HFF-Myc (cell line): Measurements from ENCODE around the gene CDNF.

Experiments used
- DNase-seq: peaks from one replicate; pipeline ENCODE4 v3.0.0-alpha.2; 2011; ENCODE audit warnings: low read depth; ENCODE audit errors: extremely low read depth
- H3K4me3 ChIP-seq: replicated peaks from 2 replicates; pipeline ENCODE4 v1.5.1; 2011; ENCODE audit warnings: low read depth, mild to moderate bottlenecking, control low read depth, low read length
- TF ChIP-seq, protein P1 (sequence below): IDR thresholded peaks from 2 replicates; pipeline ENCODE4 v1.5.1; 2012; ENCODE audit warnings: mild to moderate bottlenecking, low read depth, low read length, control low read depth; ENCODE audit errors: missing control alignments

The CDNF gene

DNA sequence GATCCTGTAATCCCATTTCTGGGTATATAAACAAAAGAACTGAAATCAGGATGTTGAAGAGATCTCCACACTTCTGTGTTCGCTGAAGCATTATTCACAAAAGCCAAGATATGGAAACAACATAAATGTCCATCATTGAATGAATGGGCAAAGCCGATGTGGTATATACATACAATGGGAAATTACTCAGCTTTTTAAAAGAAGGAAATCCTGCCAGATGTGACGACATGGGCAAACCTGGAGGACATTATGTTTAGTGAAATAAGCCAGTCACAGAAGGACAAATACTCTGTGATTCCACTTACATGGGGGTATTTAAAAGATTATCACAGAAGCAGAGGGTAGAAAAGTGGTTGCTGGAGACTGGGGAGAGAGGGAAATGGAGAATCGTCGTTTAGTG lies 39.2 kb downstream of the CDNF start:
- DNase-seq = no peak
- no peak overlapping the region for H3K4me3 ChIP-seq
- TF ChIP-seq, protein P1, sequence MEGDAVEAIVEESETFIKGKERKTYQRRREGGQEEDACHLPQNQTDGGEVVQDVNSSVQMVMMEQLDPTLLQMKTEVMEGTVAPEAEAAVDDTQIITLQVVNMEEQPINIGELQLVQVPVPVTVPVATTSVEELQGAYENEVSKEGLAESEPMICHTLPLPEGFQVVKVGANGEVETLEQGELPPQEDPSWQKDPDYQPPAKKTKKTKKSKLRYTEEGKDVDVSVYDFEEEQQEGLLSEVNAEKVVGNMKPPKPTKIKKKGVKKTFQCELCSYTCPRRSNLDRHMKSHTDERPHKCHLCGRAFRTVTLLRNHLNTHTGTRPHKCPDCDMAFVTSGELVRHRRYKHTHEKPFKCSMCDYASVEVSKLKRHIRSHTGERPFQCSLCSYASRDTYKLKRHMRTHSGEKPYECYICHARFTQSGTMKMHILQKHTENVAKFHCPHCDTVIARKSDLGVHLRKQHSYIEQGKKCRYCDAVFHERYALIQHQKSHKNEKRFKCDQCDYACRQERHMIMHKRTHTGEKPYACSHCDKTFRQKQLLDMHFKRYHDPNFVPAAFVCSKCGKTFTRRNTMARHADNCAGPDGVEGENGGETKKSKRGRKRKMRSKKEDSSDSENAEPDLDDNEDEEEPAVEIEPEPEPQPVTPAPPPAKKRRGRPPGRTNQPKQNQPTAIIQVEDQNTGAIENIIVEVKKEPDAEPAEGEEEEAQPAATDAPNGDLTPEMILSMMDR = no peak

DNA sequence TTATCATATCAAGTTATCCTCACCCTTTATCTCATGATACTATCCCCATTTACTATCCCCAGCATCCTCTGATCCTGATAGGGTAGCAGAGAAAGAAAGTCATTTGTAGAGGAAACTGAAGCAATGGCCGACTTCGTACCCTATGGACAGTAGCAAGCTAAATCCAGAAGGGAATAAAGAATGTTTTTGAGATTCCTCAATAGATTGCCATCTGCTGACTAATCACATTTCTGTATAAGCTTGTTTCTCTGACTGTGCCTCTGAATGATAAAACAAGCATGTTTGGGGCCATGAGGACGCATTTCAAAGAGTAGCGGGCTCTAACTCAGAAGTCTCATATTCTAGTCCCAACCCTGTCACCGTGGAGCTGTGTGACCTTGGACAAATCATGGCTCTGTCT lies 49.9 kb downstream of the CDNF start:
- no peak overlapping the region for H3K4me3 ChIP-seq
- DNase-seq = no peak
- TF ChIP-seq, protein P1 = no peak

DNA sequence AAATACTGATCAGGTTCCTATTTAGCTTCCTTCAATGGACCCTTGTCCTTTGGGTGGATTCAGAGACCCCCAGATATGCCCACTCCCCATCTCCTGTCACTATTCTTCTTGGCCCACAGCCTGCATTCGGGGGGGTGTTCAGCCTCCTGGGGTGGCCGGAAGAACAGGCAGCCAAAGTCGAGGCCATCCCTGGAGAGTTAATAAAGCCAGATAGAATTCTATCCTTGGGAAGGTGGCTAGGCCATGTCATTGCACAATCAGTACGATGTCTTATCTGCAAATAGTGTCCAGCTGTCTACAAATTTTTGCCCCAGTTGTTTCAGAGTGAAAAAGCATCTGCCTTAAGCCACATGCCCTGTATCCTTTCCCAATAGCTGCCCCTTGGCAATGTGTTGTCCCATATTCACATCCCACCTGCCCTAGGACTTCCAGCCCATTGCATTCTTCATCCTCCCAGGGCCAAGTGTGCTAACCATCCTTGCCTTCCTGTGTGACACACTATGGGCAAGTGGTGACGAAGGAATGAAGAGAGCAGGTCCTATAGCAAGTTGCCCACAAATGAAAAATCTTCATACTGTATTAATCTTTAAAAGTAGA lies 53.3 kb downstream of the CDNF start:
- DNase-seq = no peak
- no peak overlapping the region for H3K4me3 ChIP-seq
- TF ChIP-seq, protein P1 = no peak

DNA sequence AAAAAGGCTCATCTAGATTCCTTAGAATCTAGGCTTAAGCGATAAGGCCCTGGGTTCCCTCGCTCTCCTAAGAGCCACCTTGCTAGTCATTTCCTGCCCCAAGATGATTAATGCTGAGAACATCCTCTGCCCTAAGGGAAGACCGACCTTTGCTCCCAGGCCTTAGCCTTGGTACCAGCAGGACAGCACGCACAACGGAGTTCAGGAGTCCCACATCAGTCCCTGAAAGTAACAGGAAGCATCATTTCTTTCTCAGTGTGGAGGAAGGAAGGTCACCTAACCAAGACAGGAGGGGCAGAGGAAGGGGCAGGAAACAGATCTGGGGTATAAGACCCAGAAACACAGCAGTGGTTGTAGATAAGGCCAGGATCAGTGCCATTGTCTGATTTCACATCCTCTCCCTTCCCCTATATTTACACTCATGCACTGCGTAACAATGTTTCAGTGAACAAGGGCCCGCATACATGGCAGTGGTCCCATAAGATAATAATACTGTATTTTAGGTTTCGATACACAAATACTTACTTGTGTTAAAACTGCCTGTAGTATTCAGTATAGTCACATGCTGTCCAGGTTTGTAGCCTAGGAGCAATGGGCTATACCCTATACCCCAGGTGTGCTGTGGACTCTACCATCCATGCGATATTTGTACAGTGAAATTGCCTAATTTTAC lies 55.0 kb downstream of the CDNF start:
- no peak for DNase-seq
- no peak overlapping the region for H3K4me3 ChIP-seq
- TF ChIP-seq, protein P1 = no peak

DNA sequence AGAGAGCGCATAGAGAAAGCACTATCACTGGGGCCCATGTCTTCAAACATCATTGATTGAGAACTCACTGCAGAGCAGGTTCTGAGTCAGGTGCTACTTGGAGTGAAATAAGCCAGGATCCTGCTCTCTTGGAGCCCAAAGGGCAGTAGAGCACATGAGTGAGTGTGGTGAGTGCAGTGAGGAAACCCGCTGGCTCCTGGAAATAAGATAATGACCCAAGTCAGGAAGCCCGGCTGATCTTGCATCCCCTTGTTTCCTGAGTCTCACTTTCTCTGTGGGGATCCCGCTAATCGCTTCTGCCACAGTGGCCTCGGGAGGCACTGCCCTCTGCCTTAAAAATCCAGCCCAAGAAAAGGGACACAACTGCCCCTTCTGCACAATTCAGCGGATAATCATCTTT lies 56.1 kb downstream of the CDNF start:
- no peak overlapping the region for H3K4me3 ChIP-seq
- TF ChIP-seq, protein P1 = no peak
- no peak for DNase-seq

DNA sequence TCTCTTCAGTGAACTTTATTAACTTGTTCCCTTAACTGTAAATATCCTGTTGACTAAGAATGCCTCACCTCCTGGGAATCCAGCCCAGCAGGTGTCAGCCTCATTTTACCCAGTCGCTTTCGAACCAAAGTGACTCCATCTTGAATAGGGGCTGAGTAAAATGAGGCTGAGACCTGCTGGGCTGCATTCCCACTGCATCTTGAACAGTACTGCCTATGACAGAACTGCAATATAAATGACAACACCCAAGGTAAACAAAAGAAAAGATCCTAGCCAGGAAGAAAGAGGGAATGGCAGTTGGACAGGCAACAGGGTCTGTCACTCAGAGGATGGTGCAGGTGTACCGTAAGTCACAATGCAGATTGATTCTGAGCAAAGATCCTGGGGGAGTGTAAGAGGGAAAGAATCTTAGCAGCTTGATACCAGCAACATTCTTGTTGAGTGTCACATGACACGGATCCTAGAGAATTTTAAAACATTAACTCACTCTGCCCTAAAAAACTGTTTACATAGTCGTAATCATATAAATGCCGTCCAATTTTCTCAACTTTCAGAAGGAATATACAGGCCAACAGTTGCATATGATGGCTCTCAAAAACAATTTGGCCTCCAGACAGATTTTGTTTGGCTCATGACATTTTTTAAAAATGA lies 58.7 kb downstream of the CDNF start:
- H3K4me3 ChIP-seq = no peak overlapping the region
- DNase-seq = no peak
- TF ChIP-seq, protein P1 = no peak
